Measurements from ENCODE around the gene CHRDL2.

The CHRDL2 gene

DNA sequence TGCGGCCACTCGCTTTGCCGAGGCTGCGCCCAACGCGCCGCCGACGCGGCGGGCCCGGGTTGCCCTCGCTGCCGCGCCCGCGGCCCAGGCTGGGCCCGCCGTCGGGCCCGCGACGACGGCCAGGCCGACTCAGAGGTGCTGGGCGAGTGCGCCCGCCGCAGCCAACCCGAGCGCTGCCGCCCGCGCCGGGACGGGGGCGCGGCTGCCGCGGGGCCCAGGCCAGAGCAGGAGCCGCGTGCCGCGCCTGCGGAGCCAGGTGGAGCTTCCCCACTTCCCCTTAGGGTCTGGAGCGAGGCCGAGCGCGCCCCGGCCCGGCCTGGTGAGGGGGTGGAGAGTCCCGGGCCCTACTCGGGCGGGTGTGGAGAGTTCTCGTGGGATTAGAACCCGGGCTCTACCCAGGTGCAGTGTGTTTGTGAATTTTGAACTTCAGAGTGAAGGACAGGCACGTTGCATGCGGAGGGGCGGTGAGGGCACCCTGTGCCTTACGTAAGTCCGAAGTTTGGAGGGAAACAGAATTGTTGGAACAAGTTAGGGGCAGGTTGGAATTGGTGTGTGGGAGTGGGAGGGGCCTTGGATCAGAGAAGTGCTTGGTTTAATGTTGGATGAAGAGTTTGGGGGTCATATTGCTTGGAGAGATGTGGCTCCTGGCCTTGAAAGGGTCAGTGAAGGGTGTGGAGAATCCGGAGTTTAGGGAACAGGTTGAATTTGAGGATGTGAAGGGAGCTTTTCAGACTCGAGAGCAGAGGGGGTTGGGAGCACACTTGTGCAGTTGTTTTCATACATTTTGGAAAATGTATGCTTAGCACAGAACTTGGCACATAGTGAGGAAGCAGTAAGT, 18.1 kb upstream of the CHRDL2 start (continued):
- TF ChIP-seq, protein P1, sequence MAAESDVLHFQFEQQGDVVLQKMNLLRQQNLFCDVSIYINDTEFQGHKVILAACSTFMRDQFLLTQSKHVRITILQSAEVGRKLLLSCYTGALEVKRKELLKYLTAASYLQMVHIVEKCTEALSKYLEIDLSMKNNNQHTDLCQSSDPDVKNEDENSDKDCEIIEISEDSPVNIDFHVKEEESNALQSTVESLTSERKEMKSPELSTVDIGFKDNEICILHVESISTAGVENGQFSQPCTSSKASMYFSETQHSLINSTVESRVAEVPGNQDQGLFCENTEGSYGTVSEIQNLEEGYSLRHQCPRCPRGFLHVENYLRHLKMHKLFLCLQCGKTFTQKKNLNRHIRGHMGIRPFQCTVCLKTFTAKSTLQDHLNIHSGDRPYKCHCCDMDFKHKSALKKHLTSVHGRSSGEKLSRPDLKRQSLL (tag by site-specific recombination; IDR thresholded peaks at IDR 0.05), result no peak
- TF ChIP-seq MZF1 (tag by site-specific recombination; IDR thresholded peaks at IDR 0.05; ENCODE audit: borderline replicate concordance) (no peak), ZNF239 (tag by site-specific recombination; IDR thresholded peaks at IDR 0.05) (no peak), ZNF214 (tag by site-specific recombination; IDR thresholded peaks at IDR 0.05; ENCODE audit: borderline replicate concordance) (no peak), BCL6B (tag by site-specific recombination; IDR thresholded peaks at IDR 0.05) (no peak), ZFP69B (tag by site-specific recombination; IDR thresholded peaks at IDR 0.05) (0 out of 2 replicates have a peak, but pooled peaks have one; percentile 46), ZNF146 (tag by site-specific recombination; IDR thresholded peaks at IDR 0.05) (no peak), ZNF785 (tag by site-specific recombination; IDR thresholded peaks at IDR 0.05) (no peak), ZNF600 (tag by site-specific recombination; IDR thresholded peaks at IDR 0.05) (no peak; the same call in none of the 2 replicates), ZFP37 (tag by site-specific recombination; IDR thresholded peaks at IDR 0.05) (0 out of 2 replicates have a peak, but pooled peaks have one; percentile 50), ZBTB1 (tag by site-specific recombination; IDR thresholded peaks at IDR 0.05) (no peak), ZNF529 (tag by site-specific recombination; IDR thresholded peaks at IDR 0.05; ENCODE audit: insufficient replicate concordance) (no peak), ZNF394 (tag by site-specific recombination; IDR thresholded peaks at IDR 0.05; ENCODE audit: borderline replicate concordance) (no peak; the same call in 1 of the 2 replicates), HOXC10 (CRISPR knock-in tag; IDR thresholded peaks at IDR 0.05) (0 out of 2 replicates have a peak, but pooled peaks have one; percentile 47), GLI4 (tag by site-specific recombination; IDR thresholded peaks at IDR 0.05) (no peak), FEZF1 (tag by site-specific recombination; IDR thresholded peaks at IDR 0.05) (no peak), ZNF292 (tag by site-specific recombination; IDR thresholded peaks at IDR 0.05; ENCODE audit: borderline replicate concordance, low read depth) (no peak), ZNF16 (tag by site-specific recombination; IDR thresholded peaks at IDR 0.05; ENCODE audit: low read depth) (no peak), ZSCAN23 (tag by site-specific recombination; IDR thresholded peaks at IDR 0.05) (no peak), YY2 (tag by site-specific recombination; IDR thresholded peaks at IDR 0.05) (no peak), GLI2 (tag by site-specific recombination; IDR thresholded peaks at IDR 0.05; ENCODE audit: borderline replicate concordance, low read depth) (no peak), ZNF311 (tag by site-specific recombination; IDR thresholded peaks at IDR 0.05; ENCODE audit: borderline replicate concordance) (no peak), ZNF548 (tag by site-specific recombination; IDR thresholded peaks at IDR 0.05) (no peak), KLF17 (tag by site-specific recombination; IDR thresholded peaks at IDR 0.05) (0 out of 2 replicates have a peak, but pooled peaks have one; percentile 31), KLF9 (tag by site-specific recombination; IDR thresholded peaks at IDR 0.05; ENCODE audit: low read depth) (0 out of 2 replicates have a peak, but pooled peaks have one; percentile 40), ZNF248 (tag by site-specific recombination; IDR thresholded peaks at IDR 0.05) (no peak), ZNF654 (tag by site-specific recombination; IDR thresholded peaks at IDR 0.05; ENCODE audit: low read depth) (no peak), ZBTB21 (tag by site-specific recombination; IDR thresholded peaks at IDR 0.05) (no peak), ZNF10 (tag by site-specific recombination; IDR thresholded peaks at IDR 0.05) (no peak)
- TF ChIP-seq, protein P2, sequence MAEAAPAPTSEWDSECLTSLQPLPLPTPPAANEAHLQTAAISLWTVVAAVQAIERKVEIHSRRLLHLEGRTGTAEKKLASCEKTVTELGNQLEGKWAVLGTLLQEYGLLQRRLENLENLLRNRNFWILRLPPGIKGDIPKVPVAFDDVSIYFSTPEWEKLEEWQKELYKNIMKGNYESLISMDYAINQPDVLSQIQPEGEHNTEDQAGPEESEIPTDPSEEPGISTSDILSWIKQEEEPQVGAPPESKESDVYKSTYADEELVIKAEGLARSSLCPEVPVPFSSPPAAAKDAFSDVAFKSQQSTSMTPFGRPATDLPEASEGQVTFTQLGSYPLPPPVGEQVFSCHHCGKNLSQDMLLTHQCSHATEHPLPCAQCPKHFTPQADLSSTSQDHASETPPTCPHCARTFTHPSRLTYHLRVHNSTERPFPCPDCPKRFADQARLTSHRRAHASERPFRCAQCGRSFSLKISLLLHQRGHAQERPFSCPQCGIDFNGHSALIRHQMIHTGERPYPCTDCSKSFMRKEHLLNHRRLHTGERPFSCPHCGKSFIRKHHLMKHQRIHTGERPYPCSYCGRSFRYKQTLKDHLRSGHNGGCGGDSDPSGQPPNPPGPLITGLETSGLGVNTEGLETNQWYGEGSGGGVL (tag by site-specific recombination; IDR thresholded peaks at IDR 0.05), result peak; percentile 50
- TF ChIP-seq, protein P3, sequence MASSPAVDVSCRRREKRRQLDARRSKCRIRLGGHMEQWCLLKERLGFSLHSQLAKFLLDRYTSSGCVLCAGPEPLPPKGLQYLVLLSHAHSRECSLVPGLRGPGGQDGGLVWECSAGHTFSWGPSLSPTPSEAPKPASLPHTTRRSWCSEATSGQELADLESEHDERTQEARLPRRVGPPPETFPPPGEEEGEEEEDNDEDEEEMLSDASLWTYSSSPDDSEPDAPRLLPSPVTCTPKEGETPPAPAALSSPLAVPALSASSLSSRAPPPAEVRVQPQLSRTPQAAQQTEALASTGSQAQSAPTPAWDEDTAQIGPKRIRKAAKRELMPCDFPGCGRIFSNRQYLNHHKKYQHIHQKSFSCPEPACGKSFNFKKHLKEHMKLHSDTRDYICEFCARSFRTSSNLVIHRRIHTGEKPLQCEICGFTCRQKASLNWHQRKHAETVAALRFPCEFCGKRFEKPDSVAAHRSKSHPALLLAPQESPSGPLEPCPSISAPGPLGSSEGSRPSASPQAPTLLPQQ (tag by site-specific recombination; IDR thresholded peaks at IDR 0.05), result peak; percentile 76
- TF ChIP-seq, protein P4, sequence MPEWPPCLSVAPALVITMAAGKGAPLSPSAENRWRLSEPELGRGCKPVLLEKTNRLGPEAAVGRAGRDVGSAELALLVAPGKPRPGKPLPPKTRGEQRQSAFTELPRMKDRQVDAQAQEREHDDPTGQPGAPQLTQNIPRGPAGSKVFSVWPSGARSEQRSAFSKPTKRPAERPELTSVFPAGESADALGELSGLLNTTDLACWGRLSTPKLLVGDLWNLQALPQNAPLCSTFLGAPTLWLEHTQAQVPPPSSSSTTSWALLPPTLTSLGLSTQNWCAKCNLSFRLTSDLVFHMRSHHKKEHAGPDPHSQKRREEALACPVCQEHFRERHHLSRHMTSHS (tag by site-specific recombination; IDR thresholded peaks at IDR 0.05), result no peak
